GM15510 (cell line): ENCODE results near the gene OR8B8.

Experiments used
- POLR2A ChIP-seq: IDR thresholded peaks from 3 replicates; pipeline ENCODE4 v1.6.1; 2011; ENCODE audit warnings: borderline replicate concordance; ENCODE audit not compliant: insufficient read length; ENCODE audit errors: extremely low read depth

The OR8B8 gene, protein sequence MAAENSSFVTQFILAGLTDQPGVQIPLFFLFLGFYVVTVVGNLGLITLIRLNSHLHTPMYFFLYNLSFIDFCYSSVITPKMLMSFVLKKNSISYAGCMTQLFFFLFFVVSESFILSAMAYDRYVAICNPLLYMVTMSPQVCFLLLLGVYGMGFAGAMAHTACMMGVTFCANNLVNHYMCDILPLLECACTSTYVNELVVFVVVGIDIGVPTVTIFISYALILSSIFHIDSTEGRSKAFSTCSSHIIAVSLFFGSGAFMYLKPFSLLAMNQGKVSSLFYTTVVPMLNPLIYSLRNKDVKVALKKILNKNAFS

DNA sequence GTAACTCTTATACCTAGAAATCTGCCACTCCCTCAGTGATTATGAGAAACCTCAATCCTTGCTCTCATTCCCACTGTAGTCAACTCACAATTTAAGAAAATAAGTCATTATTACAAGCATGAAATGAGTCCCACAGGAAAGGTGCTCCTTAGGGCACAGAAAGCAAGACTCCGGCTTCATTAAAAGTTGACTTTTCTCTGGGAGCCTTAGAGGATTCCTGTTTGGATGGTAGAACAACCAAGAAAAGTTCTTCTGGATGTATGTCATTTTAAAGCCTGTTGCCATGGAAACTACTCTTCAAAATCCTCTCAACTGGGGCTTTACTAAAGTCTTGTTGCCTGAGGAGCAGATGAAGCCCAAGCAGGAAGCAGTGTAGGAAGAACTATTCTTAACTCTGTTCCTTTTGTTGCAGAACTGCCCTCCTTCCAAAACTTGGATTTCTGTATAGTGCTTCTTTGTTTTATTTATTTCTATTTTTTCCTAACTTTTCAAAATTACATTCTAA, at the start of gene OR8B8:
Gene OR8B8 (minus strand): TSS at position 51 of the 505 bp plus-strand sequence. CDS start 4,611 bp downstream, outside the sequence.
- TF ChIP-seq POLR2A, result no peak

DNA sequence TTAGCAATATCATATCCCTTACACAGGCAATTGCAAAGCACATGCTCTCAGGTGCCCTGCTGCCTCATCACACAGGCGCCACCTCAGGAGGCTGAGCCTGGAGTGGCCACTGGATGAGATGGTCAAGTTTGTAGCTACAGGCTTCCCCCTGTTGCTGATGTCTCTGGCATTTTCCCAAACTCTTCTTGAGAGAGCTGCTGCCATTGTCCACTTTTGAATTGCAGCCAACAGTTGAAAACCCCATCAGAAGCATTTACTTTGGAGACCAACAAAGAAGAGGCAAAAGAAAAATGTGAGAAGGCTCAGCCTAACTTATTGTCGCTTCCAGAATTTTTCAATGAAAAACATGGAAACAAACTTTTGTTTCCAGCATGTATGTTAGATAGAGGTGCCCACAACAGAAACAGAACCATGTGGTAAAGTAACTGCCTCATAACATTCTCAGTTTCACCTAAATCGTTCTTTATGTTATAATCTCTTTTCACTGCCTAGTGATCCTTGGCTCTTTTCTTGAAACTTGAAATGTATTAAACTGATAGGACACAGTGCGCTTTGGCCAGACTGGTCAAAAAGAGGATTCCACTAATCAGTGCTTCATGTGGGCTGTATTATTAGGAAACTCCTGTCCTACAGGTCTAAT, 47.6 kb upstream of the OR8B8 start:
- TF ChIP-seq POLR2A, result no peak

DNA sequence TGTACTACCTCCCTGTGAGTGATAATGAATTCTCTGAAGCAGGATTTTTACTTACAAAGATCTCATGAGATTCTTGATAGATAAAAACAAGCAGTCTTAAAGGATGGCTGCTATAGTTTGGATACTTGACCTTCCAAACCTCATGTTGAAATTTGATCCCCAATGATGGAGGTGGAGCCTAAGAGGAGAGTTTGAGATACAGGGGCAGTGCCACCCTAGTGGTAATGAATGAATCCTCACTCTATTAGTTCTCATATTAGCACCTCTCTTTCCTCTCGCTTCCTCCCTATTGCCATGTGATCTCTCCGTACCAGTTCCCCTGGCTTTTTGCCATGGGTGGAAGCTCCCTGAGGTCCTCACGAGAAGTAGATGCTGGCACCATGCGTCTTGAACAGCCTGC, 37.9 kb upstream of the OR8B8 start:
- no peak for TF ChIP-seq POLR2A

DNA sequence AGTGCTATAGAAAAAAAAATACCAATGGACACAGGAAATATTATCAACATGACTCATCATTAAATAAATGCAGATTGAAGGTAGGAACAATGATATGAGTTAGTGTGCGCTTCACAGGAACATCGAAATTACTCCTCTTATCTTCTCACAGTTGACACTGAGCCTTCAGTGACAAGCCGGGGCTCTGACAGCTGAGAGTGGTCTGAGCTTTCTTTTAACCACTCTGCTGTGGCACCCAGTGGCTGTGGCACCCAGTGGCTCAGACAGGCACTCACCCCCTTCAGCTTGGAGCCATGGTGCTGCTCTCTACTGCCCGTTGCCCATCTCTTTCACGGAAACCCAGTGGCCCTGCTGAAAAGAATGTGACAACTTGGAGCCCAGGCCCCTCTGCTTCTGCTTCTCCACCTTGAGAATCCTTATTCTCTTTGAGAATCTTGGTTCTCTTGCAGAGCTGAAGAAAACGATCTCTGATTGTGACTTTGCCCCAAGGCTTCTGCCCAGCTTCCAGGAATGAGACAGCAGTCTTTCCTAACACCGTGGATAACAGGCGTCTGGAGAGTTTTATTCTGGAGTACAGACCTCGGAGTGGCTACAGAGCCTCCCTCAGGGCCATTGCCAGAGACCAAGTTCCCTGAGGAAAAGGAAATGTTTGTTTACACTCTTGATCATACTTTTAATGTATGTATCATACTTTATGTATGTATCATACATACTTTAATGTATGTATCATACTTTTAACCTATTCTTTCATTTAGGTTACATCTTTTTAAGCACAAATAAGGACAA, 37.1 kb upstream of the OR8B8 start:
- no peak for TF ChIP-seq POLR2A

DNA sequence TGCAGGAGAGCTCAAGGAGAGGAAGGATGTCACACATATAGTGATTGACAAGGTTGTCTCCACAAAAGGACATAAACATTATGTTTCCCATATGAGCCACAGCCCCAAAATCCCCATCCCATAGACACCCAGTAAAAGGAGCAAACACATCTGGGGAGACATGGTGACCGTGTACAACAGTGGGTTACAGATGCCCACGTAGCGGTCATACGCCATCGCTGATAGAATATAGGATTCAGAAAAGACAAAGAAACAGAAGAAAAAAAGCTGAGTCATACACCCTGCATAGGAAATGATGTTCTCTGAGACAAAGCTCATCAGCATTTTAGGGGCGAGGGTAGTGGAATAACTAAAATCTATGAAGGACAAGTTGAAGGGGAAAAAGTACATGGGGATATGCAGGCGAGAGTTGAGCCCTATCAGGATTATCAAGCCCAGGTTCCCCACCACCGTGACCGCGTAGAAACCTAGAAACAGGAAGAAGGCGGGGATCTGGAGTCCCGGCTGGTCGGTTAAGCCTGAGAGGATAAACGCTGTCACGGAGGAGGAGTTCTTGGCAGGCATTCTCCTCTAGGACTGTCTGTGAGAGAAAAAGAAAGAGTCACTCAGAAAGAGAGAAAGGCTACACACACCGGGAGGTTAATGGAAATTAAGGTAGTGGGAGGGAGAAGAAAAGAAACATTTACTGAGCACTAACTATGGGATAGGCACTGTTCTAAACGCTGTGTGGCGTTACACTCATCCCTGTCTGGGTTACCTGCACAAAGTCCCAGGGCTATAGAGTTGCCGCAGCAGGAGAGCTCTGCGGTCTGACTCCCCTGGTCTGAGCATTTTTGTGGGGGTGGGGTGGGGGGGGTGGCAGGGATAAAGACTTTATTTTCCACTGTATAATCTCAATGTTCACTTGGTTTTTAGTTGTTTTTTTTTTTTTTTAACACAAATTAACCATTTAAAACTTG, 36.1 kb upstream of the OR8B8 start:
- no peak for TF ChIP-seq POLR2A

DNA sequence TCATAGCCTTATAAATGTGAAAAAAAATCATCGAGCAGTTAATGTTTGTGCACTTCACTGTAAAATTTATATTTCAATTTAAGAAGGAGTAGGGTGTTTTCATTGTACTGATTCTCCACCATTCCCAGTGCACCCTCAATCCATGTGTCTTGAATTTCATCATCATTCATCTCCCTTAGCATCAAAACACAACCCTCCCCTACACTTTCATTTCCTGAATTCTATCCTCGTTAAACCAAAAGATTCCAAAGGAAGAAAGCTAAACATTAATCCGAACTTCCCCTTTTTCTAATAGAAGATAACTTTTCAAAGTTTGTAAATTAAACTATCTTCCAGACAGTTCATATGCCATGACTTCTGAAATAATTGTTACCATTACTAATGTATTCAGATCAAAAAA, 34.1 kb upstream of the OR8B8 start:
- no peak for TF ChIP-seq POLR2A

DNA sequence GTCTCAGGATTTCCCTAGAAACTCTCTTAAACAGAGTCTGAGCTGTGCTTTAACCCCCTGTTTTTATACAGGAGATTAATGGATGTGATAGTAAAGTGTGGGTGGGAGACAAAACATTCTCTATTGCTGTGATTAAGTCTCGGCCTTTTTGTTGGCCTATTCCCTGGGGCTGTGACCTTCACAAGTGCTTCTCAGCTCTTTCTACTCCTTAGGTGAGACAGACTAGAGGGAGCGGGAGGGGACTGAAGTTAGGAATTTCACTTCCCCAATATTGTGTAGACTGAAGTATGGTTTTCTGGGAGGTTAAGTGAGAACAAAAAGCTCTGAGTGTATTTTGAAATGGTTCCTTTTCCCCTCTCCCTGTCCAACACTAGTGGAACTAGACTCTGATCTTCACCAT, 29.8 kb upstream of the OR8B8 start:
- TF ChIP-seq POLR2A, result no peak

DNA sequence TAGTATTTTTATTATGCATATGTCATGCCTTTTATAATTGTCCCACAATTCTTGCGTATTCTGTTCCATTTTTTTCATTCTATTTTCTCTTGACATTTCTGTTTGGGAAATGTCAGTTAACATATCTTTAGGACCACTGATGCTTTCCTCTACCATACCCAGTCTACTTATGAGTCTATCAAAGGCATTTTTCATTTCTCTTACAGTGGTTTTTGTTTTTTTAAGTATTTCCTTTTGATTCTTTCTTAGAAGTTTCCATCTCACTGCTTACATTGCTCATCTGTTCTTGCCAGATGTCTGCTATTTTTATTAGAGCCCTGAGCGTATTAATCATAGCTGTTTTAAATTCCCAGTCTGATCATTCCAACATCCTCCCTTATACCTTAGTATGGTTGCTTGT, 29.3 kb upstream of the OR8B8 start:
- no peak for TF ChIP-seq POLR2A

DNA sequence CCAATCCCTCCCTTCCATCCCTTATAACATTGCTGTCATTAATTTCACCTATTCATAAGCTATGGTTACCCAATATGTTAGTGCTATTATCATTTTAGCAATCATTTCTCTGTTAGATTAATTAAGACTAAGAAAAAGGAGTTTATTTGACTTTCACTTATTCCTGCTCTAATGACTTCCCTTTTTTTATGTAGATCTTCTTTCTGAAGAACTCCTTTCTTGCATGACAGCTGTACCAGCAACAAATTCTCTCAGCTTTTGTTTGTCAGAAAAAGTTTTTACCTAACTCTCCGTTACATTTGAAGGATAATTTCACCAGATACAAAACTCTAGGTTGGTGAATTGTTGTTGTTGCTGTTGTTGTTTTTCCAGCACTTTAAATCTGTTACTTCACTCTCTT, 28.6 kb upstream of the OR8B8 start:
- no peak for TF ChIP-seq POLR2A

DNA sequence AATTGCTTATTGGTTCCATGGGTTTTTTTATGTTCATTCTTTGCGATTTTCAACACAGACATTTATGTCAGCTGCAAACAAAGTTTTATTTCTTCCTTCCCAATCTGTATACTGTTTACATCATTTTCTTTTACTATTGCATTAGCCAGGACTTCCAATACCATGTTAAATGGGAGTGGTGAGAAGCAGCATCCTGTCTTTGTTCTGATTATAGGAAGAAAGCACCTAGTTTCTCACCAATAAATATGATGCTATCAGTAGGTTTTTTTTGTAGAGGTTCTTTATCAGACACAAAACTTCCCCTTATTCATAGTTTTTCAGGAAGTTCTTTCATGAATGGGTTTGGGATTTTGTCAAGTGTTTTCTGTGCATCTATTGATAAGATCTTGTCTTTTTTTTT, 28.0 kb upstream of the OR8B8 start:
- TF ChIP-seq POLR2A, result no peak

DNA sequence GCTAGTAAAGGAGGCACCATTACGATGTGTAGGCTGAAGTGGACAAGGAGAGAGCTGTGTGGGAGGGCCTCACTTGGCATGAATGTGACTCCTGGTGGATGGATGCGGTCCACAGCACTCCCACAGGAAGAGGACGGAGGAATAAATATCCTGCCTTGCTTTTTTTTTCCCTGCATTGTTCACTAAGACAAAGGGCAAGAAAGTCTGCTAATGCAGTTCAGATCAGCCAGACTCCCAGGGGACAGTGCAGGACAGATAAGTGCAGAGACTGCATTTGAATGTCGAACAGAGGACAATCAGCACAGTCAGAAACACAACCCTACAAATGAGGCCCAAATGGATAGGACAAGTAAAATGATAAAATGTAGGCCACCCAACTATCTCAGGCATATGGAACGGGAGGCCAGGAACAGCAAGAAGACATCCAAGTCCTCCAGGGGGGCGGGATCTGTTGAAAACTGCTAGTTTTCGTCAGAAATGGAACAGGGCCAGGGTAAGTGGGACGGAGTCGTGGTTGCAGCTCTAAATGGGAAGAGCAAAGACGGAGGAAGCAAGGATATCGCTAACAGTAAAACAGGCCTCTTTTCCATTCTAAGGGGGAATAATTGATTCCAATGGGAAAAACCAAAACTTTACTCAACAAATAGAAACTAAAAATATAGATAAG, 25.2 kb upstream of the OR8B8 start:
- TF ChIP-seq POLR2A, result no peak

DNA sequence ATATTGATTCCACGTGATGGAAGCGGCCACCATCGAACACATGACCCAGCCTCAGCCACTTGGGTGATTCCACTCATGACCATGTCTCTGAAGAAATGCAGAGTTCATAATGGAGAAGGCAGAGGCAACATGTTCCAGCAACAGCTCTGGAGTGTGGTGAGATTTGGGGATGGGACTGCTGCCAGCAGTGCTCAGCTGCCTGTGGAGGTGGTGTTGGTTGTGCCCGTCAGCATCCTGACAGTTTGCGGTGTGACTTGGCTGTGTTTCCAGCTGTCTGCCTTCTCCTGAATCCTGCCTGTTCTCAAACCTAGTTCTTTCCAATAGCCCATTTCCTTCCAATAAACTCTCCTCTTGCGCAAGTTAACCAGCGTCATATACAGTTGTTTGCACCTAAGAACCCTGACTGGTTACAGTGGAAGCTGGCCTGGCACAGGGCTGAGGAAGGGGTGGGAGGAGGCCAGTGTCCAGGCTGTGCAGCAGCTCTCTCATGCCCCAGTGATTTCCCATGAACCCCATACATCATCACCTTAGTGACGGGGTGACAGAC, 22.0 kb upstream of the OR8B8 start:
- TF ChIP-seq POLR2A, result no peak

DNA sequence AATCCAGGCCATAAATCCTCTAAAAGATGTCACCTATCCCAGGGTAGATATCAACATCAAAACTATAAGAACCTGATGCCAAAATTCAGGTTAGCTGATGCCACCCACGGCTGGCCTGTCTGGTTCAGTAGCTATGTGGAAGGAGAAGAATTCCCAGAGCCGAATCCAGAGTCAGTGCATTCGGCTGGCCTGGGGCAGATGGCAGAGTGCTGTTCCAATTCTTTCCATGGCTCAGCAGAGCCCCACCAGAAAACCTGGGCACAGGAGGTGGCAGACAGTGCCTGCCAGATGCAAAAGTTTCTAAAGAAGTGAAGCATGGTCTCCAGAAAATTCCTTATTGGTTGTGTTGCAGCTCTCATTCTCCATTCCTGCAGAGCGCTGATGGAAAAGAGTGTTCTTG, 19.9 kb upstream of the OR8B8 start:
- TF ChIP-seq POLR2A, result no peak
